ENCODE results near the gene EHBP1.

- no peak for TF ChIP-seq CTCF (conservative IDR thresholded peaks at IDR 0.05; ENCODE audit: low read length)
- TF ChIP-seq EZH2phosphoT487 (IDR thresholded peaks at IDR 0.05; ENCODE audit: borderline replicate concordance), result no peak
These were observed 361.3 kb downstream of the EHBP1 start for GRCh38 chr2:63066838-63067237.
